Measurements from ENCODE around the gene PBXIP1. TPM values are rescaled to one million over a fixed set of nuclear protein-coding genes. Genes with fewer than 3 reads are reported as not detected.

Gene PBXIP1
- total RNA-seq, 1 experiment from 2014 or later: 48.1 TPM

DNA sequence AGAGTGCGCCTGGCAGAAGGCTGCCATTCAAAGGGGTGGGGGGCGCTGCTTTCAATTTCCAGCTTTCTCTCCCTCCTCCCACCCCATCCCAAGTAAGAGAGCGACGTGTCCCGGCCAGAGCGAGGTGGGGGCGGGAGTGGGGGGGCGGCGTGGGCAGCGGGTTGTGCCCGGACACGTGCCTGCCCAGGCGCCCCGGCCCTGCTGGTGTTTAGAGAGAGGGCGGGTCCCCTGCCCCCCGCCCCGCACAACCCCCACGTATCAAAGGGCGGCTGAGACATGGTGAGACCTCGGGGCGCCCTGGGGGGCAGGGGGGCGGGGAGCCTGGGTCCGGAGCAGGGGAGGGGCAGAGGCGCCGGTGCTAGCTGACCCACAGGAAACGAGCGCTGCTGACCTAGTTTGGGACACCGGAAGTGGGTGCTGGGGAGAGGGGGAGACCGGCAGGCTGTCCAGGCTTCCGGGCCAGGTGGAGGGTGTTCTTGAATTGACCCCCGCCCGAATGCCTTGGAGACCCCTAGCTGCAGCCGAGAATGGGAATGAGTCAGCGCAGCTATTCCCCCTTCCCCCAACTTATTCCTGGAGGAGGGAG, 48.0 kb upstream of the PBXIP1 start:
- CTCF ChIA-PET: interaction anchor here (0.6 to 1.2 kb wide), 7 partner anchors 9 to 191 kb away, joined by 3 to 4 read pairs (median 3); partner anchors contain the start of genes ADAM15 and PMVK
- no peaks in the 10 kb centered on the region for H3K9me3 Mint-ChIP-seq (ENCODE audit: low read depth, unreplicated experiment)
- peaks cover 51% of the 10 kb centered on the region for H3K4me1 Mint-ChIP-seq (ENCODE audit: low read depth, unreplicated experiment)
- peak; percentile 78 for DNase-seq
- intact Hi-C loops (cut with micrococcal nuclease; ENCODE audit: unreplicated experiment): loop anchor here (2.0 to 10.0 kb wide), 2 partner anchors 13 to 51 kb away; partner anchors contain the start of gene ADAM15
- no TSS peak for BruUV-seq (replicated peaks)
- peak overlapping the region; percentile 94 for H3K4me3 Mint-ChIP-seq (ENCODE audit: low read depth, unreplicated experiment)
- H3K36me3 Mint-ChIP-seq (ENCODE audit: insufficient read depth, unreplicated experiment): peaks cover 59% of the 10 kb centered on the region
- H3K27ac Mint-ChIP-seq (ENCODE audit: unreplicated experiment): peak overlapping the region; percentile 93
- TF ChIP-seq, protein P1, sequence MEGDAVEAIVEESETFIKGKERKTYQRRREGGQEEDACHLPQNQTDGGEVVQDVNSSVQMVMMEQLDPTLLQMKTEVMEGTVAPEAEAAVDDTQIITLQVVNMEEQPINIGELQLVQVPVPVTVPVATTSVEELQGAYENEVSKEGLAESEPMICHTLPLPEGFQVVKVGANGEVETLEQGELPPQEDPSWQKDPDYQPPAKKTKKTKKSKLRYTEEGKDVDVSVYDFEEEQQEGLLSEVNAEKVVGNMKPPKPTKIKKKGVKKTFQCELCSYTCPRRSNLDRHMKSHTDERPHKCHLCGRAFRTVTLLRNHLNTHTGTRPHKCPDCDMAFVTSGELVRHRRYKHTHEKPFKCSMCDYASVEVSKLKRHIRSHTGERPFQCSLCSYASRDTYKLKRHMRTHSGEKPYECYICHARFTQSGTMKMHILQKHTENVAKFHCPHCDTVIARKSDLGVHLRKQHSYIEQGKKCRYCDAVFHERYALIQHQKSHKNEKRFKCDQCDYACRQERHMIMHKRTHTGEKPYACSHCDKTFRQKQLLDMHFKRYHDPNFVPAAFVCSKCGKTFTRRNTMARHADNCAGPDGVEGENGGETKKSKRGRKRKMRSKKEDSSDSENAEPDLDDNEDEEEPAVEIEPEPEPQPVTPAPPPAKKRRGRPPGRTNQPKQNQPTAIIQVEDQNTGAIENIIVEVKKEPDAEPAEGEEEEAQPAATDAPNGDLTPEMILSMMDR (IDR thresholded peaks at IDR 0.05; ENCODE audit: unreplicated experiment): no peak
- H3K27me3 Mint-ChIP-seq (ENCODE audit: unreplicated experiment): no peaks in the 10 kb centered on the region

DNA sequence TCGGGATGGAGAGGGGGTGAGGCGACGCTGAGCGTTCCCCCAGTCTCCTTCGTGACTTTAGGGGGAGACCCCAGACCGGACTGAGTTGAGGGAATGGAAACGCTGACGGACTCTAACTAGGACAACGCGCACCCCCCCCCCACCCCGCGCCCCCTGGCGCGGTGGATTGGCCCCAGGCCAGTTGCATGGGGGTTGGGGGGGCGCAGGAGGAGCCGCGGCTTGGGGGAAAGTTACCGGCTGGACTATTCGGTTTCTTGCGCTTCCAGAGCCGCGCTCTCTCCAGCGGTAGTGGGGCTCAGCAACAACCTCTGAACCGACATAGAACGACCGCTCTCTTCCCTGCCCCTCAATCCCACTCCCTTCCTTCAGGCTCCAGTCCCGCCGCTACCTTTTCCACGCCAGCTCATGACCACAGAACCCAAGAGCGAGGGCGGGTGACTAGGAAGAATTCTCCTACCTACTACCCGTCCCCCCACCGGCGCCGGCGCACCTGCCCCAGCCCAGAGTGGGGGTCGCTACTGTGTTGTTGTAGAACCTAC, 47.4 kb upstream of the PBXIP1 start:
- no peaks in the 10 kb centered on the region for H3K9me3 Mint-ChIP-seq (ENCODE audit: low read depth, unreplicated experiment)
- H3K36me3 Mint-ChIP-seq (ENCODE audit: insufficient read depth, unreplicated experiment): peaks cover 63% of the 10 kb centered on the region
- CTCF ChIA-PET: interaction anchor here (0.6 to 1.4 kb wide), 5 partner anchors 12 to 67 kb away, joined by 3 to 8 read pairs (median 3); partner anchors contain the start of gene PMVK
- peak overlapping the region; percentile 93 for H3K27ac Mint-ChIP-seq (ENCODE audit: unreplicated experiment)
- peaks cover 55% of the 10 kb centered on the region for H3K4me1 Mint-ChIP-seq (ENCODE audit: low read depth, unreplicated experiment)
- intact Hi-C loops (cut with micrococcal nuclease; ENCODE audit: unreplicated experiment): loop anchor here (2.0 to 10.0 kb wide), 2 partner anchors 14 to 52 kb away; partner anchors contain the start of gene ADAM15
- H3K4me3 Mint-ChIP-seq (ENCODE audit: low read depth, unreplicated experiment): peak overlapping the region; percentile 94
- BruUV-seq (replicated peaks): TSS peak; percentile 51
- no peaks in the 10 kb centered on the region for H3K27me3 Mint-ChIP-seq (ENCODE audit: unreplicated experiment)
- no peak for DNase-seq
- TF ChIP-seq, protein P1 (IDR thresholded peaks at IDR 0.05; ENCODE audit: unreplicated experiment): no peak

DNA sequence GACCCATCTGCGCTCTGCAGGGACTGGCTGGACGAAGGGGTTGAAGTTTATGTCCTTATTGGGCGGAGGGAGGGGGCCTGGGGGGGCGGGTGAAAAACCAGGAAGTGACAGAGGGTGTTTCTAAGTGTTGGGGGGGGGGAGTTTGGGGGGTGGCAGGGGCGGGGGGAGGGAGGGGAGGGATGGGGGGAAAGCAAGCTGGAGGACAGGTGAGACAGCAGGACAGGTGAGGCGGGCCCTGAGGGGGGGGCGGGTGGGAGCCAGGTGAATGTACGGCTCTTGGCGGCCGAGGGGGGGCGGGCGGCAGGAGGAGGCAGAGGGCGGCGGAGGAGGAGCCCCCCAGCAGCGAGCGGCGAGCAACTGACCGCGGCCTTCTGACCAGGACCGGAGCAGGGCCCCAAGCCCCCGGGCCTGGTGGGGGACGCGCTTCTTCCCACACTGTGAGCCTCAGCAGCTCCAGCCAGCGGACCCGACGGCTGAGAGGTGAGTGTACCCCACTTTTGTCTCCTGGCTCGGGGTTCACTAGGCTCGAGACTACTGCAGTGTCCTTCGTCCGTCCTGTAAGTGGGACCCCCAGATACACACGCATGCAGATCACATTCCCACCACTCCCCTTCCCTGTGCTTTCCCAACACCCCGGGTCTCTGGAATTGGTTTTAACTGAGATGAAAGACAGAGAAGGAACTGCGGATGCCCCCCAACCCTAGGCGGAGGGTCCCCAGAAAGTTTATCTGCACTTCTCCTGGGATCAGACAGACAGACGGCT, 46.7 kb upstream of the PBXIP1 start, which contains the start of gene ZBTB7B:
Gene ZBTB7B, plus strand, starts transcription at position 339 of the 763 bp plus-strand sequence. CDS start 11,859 bp downstream, outside the sequence.
- TF ChIP-seq, protein P1 (IDR thresholded peaks at IDR 0.05; ENCODE audit: unreplicated experiment): peak; percentile 17
- BruUV-seq (replicated peaks): no TSS peak
- peak within 1 kb of the TSS; percentile 94 for H3K4me3 Mint-ChIP-seq (ENCODE audit: low read depth, unreplicated experiment)
- H3K27ac Mint-ChIP-seq (ENCODE audit: unreplicated experiment): peak within 1 kb of the TSS; percentile 93
- peaks cover 61% of the 10 kb centered on the region for H3K4me1 Mint-ChIP-seq (ENCODE audit: low read depth, unreplicated experiment)
- peak; percentile 66 for DNase-seq
- no peaks in the 10 kb centered on the region for H3K9me3 Mint-ChIP-seq (ENCODE audit: low read depth, unreplicated experiment)
- peaks cover 66% of the 10 kb centered on the region for H3K36me3 Mint-ChIP-seq (ENCODE audit: insufficient read depth, unreplicated experiment)
- intact Hi-C loops (cut with micrococcal nuclease; ENCODE audit: unreplicated experiment): loop anchor here (2.0 to 10.0 kb wide), 2 partner anchors 14 to 52 kb away; partner anchors contain the start of gene ADAM15
- H3K27me3 Mint-ChIP-seq (ENCODE audit: unreplicated experiment): no peaks in the 10 kb centered on the region
- CTCF ChIA-PET: interaction anchor here (0.6 to 1.4 kb wide), 8 partner anchors 13 to 975 kb away, joined by 3 to 8 read pairs (median 5); no protein-coding TSS in a partner anchor

All from Calu3 (cell line).